Suppressor macrophage treated with lipopolysaccharide for 1 hour (primary cell): ENCODE measurements around the gene KCTD1.
A peak's percentile ranks its signal among the peaks of the same experiment; 100 is the strongest.

Experiments
- DNase-seq, 3 donors: peaks; one replicate each; pipeline ENCODE4 v3.0.0-alpha.2; 2020 to 2022

The KCTD1 gene

GRCh38 chr18:26421503-26421902 lies 126.8 kb downstream of the KCTD1 start:
- no peak for DNase-seq

- DNase-seq, result no peak
Measured at GRCh38 chr18:26419746-26420145, 128.6 kb downstream of the KCTD1 start.

- no peak for DNase-seq
Measured at GRCh38 chr18:26418225-26418624, 130.1 kb downstream of the KCTD1 start.

GRCh38 chr18:26417190-26417589 lies 131.2 kb downstream of the KCTD1 start:
- DNase-seq, result no peak

GRCh38 chr18:26416652-26417150 lies 131.7 kb downstream of the KCTD1 start:
- no peak for DNase-seq

- no peak for DNase-seq
Measured at GRCh38 chr18:26415631-26416030, 132.7 kb downstream of the KCTD1 start.

GRCh38 chr18:26414901-26415440 lies 133.4 kb downstream of the KCTD1 start:
- DNase-seq, result no peak

GRCh38 chr18:26409091-26409490 lies 139.3 kb downstream of the KCTD1 start:
- DNase-seq, result no peak

GRCh38 chr18:26407736-26408601 lies 140.4 kb downstream of the KCTD1 start:
- DNase-seq, result no peak

GRCh38 chr18:26406854-26407517 lies 141.4 kb downstream of the KCTD1 start:
- no peak for DNase-seq

- DNase-seq, result no peak
Measured at GRCh38 chr18:26406324-26406723, 142.0 kb downstream of the KCTD1 start.

GRCh38 chr18:26405190-26405801 lies 143.1 kb downstream of the KCTD1 start:
- DNase-seq, result peak in 1 of 3 donors; percentile 12
